ENCODE results near the gene TAS2R60. TPM values are rescaled to one million over a fixed set of nuclear protein-coding genes. Genes with fewer than 3 reads are reported as not detected.

Gene TAS2R60, protein sequence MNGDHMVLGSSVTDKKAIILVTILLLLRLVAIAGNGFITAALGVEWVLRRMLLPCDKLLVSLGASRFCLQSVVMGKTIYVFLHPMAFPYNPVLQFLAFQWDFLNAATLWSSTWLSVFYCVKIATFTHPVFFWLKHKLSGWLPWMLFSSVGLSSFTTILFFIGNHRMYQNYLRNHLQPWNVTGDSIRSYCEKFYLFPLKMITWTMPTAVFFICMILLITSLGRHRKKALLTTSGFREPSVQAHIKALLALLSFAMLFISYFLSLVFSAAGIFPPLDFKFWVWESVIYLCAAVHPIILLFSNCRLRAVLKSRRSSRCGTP
- total RNA-seq (1 to 10 TPM; 1.2 to 2.7 TPM), polyA plus RNA-seq (not detected)
- long read RNA-seq, donor 1, result 0 reads
- long read RNA-seq, donor 2, result 0 reads

GRCh38 chr7:143443153-143443552, at the start of gene TAS2R60:
TSS of gene TAS2R60 (plus strand) at chr7:143443453. CDS start at chr7:143443453, 0 bp downstream.
- no peaks in the 10 kb centered on the region for H3K36me3 ChIP-seq (ENCODE audit: control insufficient read depth in 1 of 2, insufficient read depth in 2 of 2, low read length in 1 of 2)
- no peak within 1 kb of the TSS for H3K4me3 ChIP-seq (ENCODE audit: low read length in 2 of 2)
- WGBS, 2 donors, result 72% methylated on average over 4 of the region's 4 CpGs
- no peaks in the 10 kb centered on the region for H3K9me3 ChIP-seq (ENCODE audit: control insufficient read depth, low read length)
- no peaks in the 10 kb centered on the region for H3K27me3 ChIP-seq (ENCODE audit: control insufficient read depth in 1 of 2, insufficient read depth in 2 of 2, low read length in 1 of 2)
- no peak for DNase-seq
- no peak for ATAC-seq (ENCODE audit: low FRiP score)
- H3K27ac ChIP-seq (ENCODE audit: low read depth in 1 of 2, low read length in 2 of 2), result no peak within 1 kb of the TSS
- H3K4me1 ChIP-seq (ENCODE audit: control insufficient read depth in 1 of 2, insufficient read depth in 2 of 2, low read length in 2 of 2), result no peaks in the 10 kb centered on the region
- intact Hi-C loops (cut with DNase I), result no loop called here

DNA sequence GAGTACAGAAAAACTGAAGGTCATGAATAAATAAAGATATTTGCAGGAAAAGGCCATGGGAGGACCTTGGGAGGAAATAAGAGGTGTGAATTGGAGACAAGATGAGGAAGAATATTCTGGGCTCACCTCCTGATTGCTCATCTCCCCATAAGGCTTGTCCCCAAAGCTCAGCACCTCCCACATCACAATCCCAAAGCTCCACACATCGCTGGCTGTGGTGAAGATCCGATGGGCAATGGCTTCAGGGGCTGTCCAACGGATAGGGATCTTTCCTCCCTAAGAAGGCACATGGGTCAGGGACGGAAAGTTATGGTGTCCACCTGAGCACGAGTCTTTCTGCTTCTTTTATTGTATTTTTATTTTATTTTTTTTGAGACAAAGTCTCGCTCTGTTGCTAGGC, 49.2 kb upstream of the TAS2R60 start:
- Histone ChIP-seq H3K27ac (ENCODE audit: low read depth in 1 of 2, low read length in 2 of 2) (no peak overlapping the region), H3K9me3 (ENCODE audit: control insufficient read depth, low read length) (no peaks in the 10 kb centered on the region), H3K27me3 (ENCODE audit: control insufficient read depth in 1 of 2, insufficient read depth in 2 of 2, low read length in 1 of 2) (no peaks in the 10 kb centered on the region), H3K4me3 (ENCODE audit: low read length in 2 of 2) (no peak overlapping the region), H3K36me3 (ENCODE audit: control insufficient read depth in 1 of 2, insufficient read depth in 2 of 2, low read length in 1 of 2) (no peaks in the 10 kb centered on the region), H3K4me1 (ENCODE audit: control insufficient read depth in 1 of 2, insufficient read depth in 2 of 2, low read length in 2 of 2) (no peaks in the 10 kb centered on the region)
- no peak for ATAC-seq (ENCODE audit: low FRiP score)
- 93 to 94% methylated on average over 6 of the region's 6 CpGs for WGBS, 2 donors
- no peak for DNase-seq
- intact Hi-C loops (cut with DNase I), result no loop called here

GRCh38 chr7:143394777-143395176, 48.5 kb upstream of the TAS2R60 start:
- DNase-seq (no peak), ATAC-seq (ENCODE audit: low FRiP score) (no peak)
- Histone ChIP-seq H3K4me1 (ENCODE audit: control insufficient read depth in 1 of 2, insufficient read depth in 2 of 2, low read length in 2 of 2) (no peaks in the 10 kb centered on the region), H3K36me3 (ENCODE audit: control insufficient read depth in 1 of 2, insufficient read depth in 2 of 2, low read length in 1 of 2) (no peaks in the 10 kb centered on the region), H3K4me3 (ENCODE audit: low read length in 2 of 2) (no peak overlapping the region), H3K27me3 (ENCODE audit: control insufficient read depth in 1 of 2, insufficient read depth in 2 of 2, low read length in 1 of 2) (no peaks in the 10 kb centered on the region), H3K9me3 (ENCODE audit: control insufficient read depth, low read length) (no peaks in the 10 kb centered on the region), H3K27ac (ENCODE audit: low read depth in 1 of 2, low read length in 2 of 2) (no peak overlapping the region)
- 80 to 85% methylated on average over 6 of the region's 6 CpGs for WGBS, 2 donors
- intact Hi-C loops (cut with DNase I), result no loop called here

- Histone ChIP-seq H3K4me3 (ENCODE audit: low read length in 2 of 2) (no peak overlapping the region), H3K27ac (ENCODE audit: low read depth in 1 of 2, low read length in 2 of 2) (no peak overlapping the region), H3K4me1 (ENCODE audit: control insufficient read depth in 1 of 2, insufficient read depth in 2 of 2, low read length in 2 of 2) (no peaks in the 10 kb centered on the region), H3K36me3 (ENCODE audit: control insufficient read depth in 1 of 2, insufficient read depth in 2 of 2, low read length in 1 of 2) (no peaks in the 10 kb centered on the region), H3K27me3 (ENCODE audit: control insufficient read depth in 1 of 2, insufficient read depth in 2 of 2, low read length in 1 of 2) (no peaks in the 10 kb centered on the region), H3K9me3 (ENCODE audit: control insufficient read depth, low read length) (no peaks in the 10 kb centered on the region)
- no peak for DNase-seq
- no peak for ATAC-seq (ENCODE audit: low FRiP score)
- WGBS, 2 donors, result 54 to 61% methylated on average over 21 of the region's 21 CpGs
- intact Hi-C loops (cut with DNase I), result no loop called here
Measured at GRCh38 chr7:143395187-143396149, 47.8 kb upstream of the TAS2R60 start.

- ATAC-seq (ENCODE audit: low FRiP score) (no peak), DNase-seq (no peak)
- 82% methylated on average over 7 of the region's 7 CpGs for WGBS, 2 donors
- Histone ChIP-seq H3K27me3 (ENCODE audit: control insufficient read depth in 1 of 2, insufficient read depth in 2 of 2, low read length in 1 of 2) (no peaks in the 10 kb centered on the region), H3K36me3 (ENCODE audit: control insufficient read depth in 1 of 2, insufficient read depth in 2 of 2, low read length in 1 of 2) (no peaks in the 10 kb centered on the region), H3K4me3 (ENCODE audit: low read length in 2 of 2) (no peak overlapping the region), H3K4me1 (ENCODE audit: control insufficient read depth in 1 of 2, insufficient read depth in 2 of 2, low read length in 2 of 2) (no peaks in the 10 kb centered on the region), H3K9me3 (ENCODE audit: control insufficient read depth, low read length) (no peaks in the 10 kb centered on the region), H3K27ac (ENCODE audit: low read depth in 1 of 2, low read length in 2 of 2) (no peak overlapping the region)
- intact Hi-C loops (cut with DNase I), result no loop called here
Measured at GRCh38 chr7:143396182-143396581, 47.1 kb upstream of the TAS2R60 start.

DNA sequence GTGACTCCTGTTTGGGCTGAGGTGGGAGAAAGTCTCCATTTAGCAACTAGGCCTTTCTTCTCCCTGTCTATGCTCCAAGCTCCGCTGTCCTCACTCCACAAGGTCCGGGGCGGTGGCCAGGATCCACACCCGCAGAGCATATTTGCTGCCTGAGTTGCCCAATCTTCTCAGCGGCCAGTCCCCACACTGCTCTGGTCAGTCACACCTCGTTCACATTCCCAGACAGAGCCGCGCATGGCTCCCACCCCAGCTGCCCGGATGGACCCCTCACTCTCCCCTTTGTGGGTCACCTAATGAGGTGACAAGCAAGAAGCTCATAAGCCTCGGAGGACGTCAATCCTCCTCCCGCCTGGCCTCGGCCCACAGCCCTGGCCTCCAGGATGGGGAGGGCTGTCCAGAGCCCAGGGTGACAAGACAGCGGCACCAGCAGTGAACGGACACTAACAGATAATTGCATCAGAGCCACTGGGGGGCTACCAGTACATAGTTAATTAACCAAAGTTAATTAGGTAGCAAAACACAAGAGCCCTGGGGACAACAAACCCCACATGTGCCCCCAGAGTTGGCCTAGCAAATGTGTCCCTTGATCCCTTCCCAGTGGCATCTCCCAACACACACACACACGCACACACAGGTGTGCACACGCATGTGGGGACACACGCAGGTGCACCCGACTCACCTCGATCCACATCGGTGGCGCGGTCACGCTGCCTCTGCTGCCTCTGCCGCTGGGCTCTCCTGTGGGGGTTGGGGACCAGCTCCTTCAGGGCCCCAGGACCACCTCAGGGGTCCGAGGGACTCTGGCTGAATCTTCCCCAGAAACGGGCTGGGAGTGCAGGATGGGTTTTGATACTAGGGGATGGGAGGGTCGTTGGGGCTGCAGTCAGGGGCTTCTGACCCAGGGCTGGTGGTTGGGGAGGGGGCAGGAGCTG, 46.4 kb upstream of the TAS2R60 start:
- Histone ChIP-seq H3K4me3 (ENCODE audit: low read length in 2 of 2) (no peak overlapping the region), H3K4me1 (ENCODE audit: control insufficient read depth in 1 of 2, insufficient read depth in 2 of 2, low read length in 2 of 2) (no peaks in the 10 kb centered on the region), H3K27me3 (ENCODE audit: control insufficient read depth in 1 of 2, insufficient read depth in 2 of 2, low read length in 1 of 2) (no peaks in the 10 kb centered on the region), H3K9me3 (ENCODE audit: control insufficient read depth, low read length) (no peaks in the 10 kb centered on the region), H3K27ac (ENCODE audit: low read depth in 1 of 2, low read length in 2 of 2) (no peak overlapping the region), H3K36me3 (ENCODE audit: control insufficient read depth in 1 of 2, insufficient read depth in 2 of 2, low read length in 1 of 2) (no peaks in the 10 kb centered on the region)
- no peak for ATAC-seq (ENCODE audit: low FRiP score)
- 86 to 89% methylated on average over 28 of the region's 28 CpGs for WGBS, 2 donors
- no peak for DNase-seq
- intact Hi-C loops (cut with DNase I), result no loop called here

- H3K36me3 ChIP-seq (ENCODE audit: control insufficient read depth in 1 of 2, insufficient read depth in 2 of 2, low read length in 1 of 2), result no peaks in the 10 kb centered on the region
- H3K4me3 ChIP-seq (ENCODE audit: low read length in 2 of 2), result no peak overlapping the region
- DNase-seq (no peak), ATAC-seq (ENCODE audit: low FRiP score) (no peak)
- no peaks in the 10 kb centered on the region for H3K4me1 ChIP-seq (ENCODE audit: control insufficient read depth in 1 of 2, insufficient read depth in 2 of 2, low read length in 2 of 2)
- no peaks in the 10 kb centered on the region for H3K27me3 ChIP-seq (ENCODE audit: control insufficient read depth in 1 of 2, insufficient read depth in 2 of 2, low read length in 1 of 2)
- H3K9me3 ChIP-seq (ENCODE audit: control insufficient read depth, low read length), result no peaks in the 10 kb centered on the region
- WGBS, 2 donors, result 93 to 94% methylated on average over 16 of the region's 16 CpGs
- intact Hi-C loops (cut with DNase I), result no loop called here
- no peak overlapping the region for H3K27ac ChIP-seq (ENCODE audit: low read depth in 1 of 2, low read length in 2 of 2)
Measured at GRCh38 chr7:143397710-143398530, 45.3 kb upstream of the TAS2R60 start.

Data from aorta (tissue), 5 donors.